ENCODE measurements around the gene UTP11.
A peak's percentile ranks its signal among the peaks of the same experiment; 100 is the strongest.

UTP11 gene

DNA sequence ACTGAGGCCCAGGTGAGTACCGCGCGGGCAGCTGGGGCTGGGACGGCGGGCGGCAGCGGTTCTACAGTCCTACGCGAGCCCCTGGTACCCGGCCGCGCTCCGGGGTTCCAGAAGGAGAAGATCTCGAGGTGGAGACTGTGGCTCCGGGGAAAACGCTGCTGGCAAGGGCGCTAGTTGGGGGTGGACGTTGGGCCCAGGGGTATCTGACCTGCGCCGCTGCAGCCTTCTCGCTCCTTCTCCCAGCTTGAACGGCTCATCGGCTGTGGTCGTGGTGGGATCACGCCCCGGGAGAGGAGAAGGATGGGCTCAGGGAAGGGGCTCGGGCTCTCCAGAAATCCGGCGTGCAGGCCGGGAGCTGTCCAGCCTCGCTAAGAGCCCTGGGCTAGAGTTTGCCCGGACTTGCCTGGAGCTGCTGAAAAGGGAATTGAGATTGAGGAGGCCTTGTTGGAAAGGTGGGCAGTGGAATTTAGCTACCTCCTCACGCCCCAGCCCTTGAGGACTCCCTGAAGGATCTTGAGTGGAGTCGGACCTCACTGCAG lies 35.1 kb downstream of the UTP11 start:
- no peak for DNase-seq

DNA sequence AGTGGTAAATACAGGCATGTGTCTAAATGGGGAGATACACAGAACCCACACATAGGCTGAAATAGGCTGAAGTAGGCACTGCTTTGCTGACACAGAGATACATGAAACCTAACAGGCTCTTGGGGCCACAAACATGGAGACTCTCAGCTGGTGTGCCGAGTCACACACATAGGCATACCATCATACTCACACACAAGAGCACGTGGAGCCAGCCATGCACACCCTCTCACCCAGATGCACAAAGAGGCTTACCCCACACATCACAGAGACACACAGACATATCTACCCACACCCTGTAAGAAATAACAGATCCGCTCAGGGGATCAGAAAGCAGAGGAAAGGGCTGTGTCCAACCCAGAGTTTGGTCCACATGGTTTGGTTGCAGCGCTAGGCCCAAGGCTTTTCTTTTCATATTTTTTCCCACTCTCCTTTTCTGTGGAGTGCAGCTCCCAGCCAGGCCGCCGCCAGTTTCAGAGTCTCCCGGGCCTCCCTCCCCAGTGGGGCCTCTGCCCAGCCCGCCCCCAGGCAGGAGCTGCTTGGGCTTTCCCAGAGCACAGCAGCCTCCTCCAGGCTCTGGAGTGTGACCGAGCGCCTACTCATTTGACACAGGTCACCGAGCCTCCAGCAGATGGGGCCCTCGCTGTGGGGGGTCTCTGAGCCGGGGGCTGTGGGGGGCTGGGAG lies 38.0 kb downstream of the UTP11 start:
- DNase-seq: no peak

DNA sequence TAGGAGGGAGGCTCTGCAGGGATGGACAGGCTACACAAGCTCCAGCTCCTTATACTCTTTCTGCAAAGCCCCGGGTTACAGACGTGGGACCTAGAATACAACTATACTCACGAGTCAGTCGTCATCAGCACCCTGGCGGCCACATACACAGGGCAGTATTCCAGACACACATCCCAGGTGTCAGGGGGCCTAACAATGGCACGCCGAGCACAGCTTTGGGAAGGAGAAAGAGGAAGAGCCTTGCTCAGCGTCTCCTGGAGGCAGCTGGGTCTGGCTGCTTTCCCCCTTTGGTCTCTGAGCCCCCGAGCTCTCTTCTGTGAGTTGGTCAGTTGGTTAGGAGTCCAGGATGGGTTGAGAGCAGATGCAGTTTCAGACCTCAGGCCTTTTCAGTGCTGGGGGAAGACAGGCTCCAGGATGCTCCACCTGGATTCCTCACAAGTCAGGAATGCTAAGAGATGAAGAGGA lies 38.6 kb downstream of the UTP11 start:
- no peak for DNase-seq

DNA sequence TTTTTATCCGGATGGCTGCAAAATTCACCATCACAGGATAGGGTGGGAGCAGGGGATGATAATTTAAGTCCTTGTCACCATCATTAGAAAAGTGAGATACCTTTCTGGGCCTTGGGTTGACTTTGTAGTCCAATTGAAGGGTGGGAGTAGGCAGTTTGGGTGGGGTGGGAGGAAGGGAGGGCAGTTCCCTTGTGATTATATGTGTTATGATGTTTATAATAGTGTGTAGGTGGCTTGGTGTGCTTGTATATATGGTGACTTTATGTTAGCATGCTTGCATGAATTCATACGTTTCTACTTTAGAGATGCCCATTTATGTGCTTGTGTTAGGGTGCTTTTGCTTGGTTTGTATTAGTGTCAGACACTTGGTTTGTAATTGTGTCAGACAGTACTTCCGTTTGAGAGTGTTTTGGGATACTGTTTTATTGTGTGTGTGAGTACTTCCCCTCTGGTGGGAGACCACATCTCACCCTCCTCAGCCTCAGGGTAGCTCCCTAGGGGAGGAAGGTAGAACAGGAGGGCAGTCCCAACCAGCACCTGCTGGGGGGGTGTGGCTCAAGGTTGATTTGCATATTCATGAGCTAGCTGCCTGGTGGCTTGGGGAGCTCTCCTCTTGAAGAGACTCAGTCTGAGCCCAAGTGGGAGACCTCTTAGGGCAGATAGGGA lies 40.3 kb downstream of the UTP11 start:
- peak; percentile 99 for DNase-seq

DNA sequence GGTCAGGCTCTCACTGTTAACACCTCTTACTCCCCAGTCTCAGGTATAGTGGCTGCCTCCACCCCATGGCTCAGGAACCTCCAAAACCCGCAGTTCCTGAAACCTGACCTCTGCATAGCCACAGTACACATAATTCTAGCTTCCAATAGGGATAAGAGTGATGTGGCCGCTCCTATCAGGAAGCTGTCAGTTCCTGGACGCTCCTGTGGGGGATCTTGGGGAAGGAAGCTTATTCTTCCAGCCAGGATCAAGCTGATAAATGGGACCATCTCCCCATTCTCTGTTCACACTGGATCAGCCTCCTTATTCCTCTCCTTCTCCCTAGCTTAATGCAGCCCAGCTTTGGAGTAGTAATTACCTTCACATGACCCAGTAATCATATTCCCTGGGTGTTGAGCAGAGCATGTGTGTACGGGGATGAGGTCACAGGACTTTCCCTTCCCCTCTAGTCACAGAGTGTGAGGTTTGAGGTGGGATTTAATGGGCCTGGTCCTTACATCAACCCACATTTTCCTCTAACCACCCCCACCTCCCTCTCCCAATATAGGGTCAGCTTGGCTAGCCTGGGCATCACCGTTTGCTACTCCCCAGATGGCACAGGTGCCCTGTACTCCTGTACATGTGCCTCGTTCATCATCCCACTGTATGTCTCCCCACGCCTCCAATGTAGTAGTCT lies 41.0 kb downstream of the UTP11 start:
- peak; percentile 99 for DNase-seq

DNA sequence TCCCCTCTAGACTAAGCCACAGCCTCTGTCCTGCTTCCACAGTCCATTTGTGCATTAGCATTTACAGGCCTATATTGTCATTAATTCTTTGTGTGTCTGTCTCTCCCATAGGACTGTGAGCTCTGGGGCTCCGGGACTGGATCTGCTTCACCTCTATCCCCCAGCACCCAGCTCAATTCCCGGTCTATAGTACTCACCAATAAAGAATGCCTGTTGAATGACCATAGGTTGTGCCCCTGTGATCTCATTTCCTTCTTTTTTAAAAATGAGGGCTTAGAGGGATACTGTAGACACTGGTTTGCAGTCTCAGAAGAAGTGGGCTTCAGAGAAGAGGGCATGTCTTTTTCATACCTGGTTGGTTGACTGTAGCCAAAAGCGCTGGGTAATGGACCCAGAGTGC lies 42.9 kb downstream of the UTP11 start:
- no peak for DNase-seq

DNA sequence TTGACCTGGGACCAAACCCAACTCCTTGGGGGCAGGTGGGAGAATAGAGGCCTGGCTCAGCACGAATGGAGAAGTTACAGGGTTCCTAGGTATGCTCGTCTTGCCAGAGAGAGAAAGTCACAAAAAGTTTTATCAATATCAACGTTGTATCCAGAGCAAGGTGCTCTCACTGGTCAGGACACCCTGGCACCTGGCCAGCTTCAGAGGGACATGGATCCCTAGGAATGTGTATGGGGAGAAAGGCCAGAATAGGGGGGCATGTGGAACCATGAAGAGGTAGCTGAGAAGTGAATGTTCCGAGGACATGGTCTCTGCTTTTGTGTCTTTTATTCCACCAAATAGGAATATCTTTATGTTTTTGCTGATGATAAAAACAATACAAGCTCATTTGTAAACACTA lies 43.4 kb downstream of the UTP11 start:
- no peak for DNase-seq

DNA sequence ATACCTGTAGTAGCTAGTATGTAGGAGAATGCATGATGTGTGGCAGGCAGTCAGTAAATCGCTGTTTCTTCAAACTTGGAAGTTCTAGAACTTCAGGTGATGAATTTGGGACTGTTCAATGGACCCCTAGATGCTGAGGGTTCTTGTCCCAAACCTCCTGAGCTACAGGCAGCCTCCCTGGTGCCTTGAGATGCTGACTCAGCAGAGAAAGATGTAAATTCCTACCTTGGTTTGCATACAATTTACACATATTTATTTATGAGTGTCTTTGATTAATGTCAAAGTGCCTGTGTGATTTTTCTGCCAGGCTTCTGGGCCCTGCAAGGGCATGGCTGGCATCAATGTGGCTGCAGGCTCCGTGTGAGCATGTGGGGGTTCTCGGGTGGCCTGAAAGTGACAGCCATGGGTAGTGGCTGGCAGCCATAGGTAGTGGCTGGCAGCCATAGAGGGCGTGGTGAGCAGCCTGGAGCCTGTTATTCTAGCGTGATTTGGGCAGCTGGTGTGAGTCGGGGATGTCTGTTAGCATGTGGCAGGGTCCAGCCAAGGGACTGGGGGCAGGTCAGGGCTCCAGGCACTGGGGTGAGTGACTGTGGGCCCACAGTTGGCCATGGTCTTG lies 47.2 kb downstream of the UTP11 start:
- no peak for DNase-seq

DNA sequence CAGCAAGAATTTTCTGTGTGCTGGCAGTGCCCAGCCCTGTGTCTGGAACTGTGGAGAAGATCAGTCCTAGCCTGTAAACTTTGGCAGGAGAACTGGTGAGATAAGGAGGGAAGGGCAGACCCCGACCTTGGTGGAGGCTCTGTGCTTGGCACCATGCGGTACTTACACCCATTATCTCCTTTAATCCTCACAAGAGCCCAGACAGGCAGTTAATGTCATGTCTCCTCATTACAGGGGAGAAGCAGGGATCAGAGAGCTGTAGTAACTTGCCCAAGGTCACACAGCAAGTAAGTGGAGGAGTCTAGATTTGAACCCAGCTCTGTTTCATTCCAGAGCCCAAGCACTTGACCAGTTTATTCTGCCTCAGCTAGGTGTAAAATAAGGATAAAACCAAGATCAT lies 48.0 kb downstream of the UTP11 start:
- DNase-seq: no peak

DNA sequence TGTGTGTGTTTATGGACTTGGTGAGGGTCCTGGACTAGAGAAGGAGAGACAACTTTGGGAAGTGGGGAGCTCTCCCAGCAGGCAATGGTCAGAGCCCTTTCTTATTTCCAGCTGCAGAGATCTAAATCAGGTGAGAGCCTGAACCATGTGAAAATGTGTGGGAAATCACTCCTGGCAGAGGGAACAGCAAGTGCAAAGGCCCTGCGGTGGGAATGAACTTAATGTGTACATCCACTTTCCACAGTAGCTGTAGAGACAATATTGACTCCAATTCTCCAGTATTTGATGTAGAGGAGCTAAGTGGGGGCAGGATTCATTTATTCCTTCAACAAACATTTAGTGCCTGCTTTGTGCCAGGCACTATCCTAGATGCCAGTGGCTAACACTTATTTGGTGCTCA lies 48.8 kb downstream of the UTP11 start:
- DNase-seq: no peak

DNA sequence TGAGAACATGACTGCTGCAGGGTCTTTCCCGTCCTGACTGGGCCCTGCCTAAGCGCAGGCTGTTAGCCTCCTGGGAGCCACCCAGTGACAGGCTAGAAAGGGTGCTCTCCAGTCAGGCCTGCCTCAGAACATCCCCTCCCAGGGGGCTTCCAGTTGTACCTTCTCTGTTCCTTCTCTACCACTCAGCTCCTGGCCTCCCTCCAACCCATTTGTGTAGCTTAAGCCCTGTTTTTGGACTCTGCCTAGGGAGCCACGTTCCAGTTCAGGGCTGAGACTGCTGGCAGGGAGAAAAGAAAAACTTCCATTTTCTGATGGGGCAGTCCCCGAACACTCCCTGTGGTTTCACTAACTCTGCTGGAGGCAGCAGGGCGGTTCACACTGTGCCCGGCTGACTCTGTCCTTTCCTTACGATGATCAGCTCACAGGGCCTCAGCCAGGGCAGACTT lies 49.4 kb downstream of the UTP11 start:
- no peak for DNase-seq

DNA sequence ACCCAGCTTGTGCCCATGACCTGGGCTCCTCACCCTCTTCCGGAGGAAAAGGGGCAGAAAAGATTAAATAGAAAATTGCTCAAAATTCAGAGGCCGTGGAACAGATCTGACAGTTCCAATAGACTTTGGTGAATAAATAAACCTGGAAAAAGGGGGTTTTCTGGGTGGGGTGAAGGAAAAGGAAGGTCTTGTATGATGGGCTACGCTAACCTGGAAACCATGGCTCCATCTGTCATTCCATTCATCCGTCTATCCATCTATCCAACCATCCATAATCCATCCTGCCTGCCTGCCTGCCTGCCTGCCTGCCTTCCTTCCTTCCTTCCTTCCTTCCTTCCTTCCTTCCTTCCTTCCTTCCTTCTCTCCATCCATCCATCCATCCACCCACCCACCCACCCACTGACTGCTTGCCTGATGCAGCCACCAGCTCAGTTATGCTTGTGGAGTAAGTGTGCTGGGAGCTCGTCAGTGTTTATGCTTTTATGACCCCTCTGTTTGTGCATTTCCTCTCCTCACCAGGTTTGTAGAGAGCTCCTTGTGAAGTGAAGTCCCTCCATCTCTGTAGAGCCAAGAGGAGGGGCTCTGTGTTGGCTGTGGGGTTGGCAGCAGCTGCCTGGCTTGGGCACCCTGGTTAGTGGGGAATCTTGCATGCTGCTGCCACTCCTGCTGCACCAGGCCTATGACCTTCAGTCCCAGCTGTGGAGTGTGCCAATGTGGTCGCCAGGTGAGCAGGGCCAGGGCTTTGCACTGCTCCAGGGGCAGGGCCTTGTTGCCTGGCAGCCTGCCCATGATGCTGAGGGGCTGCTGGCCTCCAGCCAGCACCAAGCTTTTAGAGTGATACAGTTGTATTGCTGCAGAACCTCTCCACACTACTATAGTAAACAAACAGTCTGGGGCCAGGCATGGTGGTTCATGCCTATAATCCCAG lies 50.1 kb downstream of the UTP11 start:
- DNase-seq: peak; percentile 100

DNA sequence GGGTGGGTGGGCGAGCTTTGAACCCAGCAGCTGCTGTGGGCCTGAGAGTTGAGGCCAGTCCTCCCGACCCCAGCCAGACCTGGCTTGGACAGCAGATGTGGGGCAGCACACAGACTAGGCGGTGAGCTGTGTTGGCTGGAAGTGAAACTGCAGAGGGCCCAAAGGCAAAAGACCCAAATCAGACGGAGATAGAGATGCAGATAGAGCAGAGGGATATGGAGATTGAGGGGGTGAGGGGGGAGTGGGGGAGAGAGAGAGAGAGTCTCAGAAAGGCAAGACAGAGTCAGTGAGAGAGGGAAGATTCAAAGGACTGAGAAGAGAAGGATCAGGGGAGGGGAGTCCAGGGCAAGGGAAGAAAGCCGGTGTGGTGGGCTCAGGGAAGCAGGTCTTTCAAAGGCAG lies 51.1 kb downstream of the UTP11 start:
- DNase-seq: no peak

DNA sequence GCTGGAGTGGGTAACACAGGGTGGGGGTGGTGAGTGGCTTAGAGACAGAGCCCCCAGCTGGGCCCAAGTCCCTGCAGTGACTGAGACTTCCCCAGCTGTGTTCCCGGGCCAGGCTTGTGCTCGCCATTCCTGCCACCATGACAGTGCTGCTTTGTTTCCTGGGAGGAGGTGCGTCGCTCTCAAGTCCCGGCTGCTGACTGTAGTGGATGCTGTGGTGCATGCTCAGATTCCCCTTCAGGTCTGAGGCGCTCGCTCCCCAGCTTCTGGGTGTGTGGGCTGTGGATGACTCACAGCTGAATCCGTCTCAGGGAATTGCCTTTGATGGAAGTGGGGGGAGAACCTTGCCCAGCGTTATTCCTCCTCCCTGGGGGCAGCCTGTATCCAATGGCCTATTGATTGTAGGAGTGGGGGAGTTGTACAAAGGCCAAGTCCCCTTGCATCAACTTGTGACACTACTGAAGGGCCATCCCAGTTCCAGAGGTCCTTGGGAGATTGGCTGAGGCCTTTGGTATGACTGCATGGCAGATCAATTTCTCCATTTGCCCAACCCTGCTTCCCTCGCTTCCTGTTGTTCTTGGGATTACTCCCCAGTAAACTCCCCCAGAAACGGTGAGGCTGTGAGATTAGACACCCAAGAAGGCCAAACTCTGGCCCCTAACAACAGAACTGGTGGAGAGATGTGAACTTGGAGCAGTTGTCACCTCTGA lies 51.8 kb downstream of the UTP11 start:
- no peak for DNase-seq

DNA sequence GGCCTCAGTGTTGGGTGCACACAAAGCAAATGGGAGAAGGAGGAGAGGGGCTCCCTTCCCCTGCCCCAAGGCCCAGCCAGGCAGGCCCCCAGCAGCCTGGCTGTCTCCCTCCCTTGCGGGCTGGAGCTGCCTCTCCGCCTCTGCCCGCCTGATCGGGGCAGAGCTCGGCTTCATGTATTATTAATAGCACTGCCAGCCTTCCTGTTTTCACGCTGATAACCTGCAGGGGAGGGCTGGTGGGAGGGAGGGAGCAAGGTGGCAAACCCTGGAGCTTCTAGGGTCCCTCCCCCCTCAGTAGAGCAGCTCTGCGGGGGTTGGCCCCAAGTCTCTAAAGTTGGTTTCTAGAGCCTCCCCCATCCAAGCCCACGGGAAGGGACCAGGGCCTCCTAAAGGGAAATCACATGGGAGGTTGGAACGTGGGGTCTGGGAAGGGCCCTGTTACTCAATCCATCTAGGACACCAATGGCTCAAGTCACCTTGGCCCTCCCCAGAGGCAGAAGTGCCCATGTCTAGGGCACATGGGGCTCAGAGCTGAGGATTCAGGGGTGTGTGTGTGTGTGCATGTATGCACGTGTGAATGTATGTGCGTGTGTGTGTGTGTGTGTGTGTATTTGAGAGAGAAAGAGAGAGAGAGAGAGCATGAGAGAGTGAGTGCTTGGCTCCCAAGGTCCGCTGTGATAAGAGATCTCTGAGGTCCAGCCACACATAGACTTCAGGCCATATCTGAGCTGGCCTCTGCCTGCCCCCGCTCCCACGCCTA lies 55.9 kb downstream of the UTP11 start:
- no peak for DNase-seq

DNA sequence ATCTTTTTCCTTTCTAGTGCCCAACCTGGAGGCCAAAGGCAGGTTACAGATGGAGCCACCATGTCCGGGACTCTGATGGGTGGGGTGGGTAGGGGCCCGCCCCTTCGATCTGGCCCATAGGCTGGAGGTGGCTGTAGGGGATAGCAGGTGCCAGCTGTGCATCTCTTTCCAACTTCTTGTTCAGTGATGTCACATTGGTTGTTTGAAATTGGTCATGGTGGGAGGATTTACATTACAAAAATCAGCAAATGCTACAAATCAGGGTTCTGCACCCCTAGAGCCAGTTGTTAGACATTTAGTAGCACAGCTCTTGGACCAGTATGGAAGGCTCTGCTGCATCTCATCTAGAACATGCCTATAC lies 56.4 kb downstream of the UTP11 start:
- DNase-seq: no peak

DNA sequence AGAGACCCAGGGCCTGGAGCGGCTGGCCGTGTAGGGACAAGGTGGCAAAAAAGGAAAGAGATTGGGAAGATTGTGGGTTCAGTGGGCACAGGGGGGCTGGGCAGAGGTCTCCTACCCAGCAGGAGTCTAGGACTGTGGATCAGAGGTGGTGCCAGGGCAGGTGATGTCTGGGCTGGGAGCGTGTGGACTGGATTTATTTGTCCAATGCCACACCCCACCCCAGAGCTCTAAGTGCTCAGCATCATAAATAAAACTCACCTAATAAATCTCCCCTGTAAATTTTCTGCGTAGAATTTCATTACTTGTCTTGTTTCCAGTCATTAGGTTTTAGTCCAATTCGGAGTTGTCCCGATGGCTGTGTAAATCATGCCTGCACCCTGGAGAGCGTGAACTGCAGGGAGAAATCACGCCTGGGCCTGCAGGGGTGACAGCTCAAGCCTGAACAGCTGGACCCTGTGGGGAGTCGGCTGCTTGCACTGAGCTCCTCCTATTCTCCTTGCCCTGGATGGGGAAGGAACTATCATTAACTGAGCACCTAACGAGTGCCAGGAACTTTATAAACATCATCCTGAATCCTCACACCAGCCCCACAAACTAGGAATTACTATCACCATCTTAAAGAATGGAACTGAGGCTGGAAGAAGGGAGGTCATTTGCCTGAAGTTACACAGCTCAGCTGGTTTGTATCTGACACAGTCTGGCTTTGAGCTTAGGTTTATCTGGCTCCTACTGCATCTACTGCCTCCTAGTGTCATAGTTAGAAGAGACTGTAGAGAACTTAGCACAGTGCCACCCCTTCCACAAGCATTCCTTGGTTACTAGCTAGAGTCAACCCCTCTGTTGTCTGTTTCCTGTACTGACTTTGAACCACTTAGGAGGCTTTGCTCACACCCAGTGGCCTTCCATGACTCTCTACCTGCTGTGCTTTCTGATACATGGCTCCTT lies 59.0 kb downstream of the UTP11 start:
- no peak for DNase-seq

DNA sequence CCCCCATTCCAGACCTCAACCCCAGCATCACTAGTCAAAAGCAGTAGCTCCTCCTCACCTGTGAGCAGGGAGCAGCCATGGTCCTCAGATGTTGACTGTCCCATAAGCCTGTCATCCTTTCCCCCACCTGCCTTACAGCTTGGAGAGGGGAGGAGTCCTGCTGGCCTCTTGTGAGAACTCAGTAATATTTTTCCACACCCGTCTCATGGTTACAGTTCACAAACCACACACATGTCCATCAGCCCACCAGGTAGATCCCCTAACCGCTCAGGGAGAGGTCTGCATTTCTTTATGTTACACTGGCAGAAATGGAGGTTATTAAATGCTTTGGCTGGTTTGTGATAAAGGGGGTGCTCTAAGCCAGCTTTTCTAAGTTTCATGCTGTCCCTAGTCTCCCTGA lies 60.3 kb downstream of the UTP11 start:
- no peak for DNase-seq

DNA sequence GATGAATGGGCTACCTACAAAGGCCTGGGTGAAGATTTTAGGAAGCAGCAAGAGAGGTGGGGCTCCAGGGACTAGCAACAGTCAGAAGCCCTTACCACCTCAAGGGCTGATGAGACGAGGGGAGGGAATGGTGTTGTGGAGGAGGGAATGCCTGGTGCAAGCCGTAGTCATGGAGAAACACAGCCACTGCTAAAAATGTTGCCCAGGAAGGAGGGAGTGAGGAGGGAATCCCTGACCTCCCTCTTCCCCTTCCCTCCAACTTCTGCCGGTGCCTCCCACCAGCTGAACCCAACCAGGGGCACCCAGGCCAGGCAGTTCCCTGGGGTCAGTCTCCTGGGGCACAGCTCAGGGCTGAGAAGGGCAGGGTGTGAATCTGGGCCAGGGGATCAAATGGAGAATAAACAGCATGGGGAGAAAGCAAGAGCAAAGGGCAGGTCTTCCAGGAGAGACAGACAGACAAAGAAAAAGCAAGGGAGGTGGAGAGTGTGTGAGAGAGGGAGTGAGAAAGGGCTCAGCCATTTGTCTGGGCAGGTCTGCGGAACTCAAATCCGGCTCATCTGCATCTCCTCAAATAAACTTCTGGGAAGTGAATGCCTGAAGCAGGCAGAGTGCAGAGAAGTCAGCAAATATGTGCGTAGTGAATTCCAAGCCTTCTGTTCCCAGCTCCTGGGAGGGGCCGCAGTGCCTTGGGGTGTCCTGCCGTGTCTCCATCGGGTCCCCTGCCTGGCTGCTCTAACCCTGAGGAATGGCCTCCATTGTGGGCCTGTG lies 61.2 kb downstream of the UTP11 start:
- DNase-seq: peak; percentile 71

Data from NCI-H510A treated with DMSO at 0.1 percent for 48 hours (cell line).